ENCODE results near the gene GSG1L.

The GSG1L gene

DNA sequence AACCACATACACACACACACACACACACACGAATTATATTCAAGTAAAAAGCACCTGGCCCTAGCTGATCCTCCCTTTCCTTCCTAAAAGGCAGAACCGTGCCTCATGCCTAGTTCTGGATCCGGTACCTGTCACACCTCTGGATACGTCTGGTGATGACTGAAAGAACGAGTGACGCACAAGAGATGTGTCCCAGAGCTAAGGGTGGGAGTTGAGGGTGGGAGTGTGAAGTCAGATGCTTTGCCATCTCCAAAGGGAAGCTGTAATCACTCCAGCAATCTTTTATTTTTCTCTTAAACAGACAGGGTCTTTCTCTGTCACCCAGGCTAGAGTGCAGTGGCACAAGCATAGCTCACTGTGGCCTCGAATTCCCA, 26.5 kb upstream of the GSG1L start:
- Histone ChIP-seq H3K27ac (replicated peaks) (no peak overlapping the region), H3K4me3 (replicated peaks; ENCODE audit: insufficient read depth, low read length) (no peak overlapping the region), H3K27me3 (ENCODE audit: insufficient read depth, poor library complexity, severe bottlenecking) (no peaks in the 10 kb centered on the region)
- TF ChIP-seq, protein P1, sequence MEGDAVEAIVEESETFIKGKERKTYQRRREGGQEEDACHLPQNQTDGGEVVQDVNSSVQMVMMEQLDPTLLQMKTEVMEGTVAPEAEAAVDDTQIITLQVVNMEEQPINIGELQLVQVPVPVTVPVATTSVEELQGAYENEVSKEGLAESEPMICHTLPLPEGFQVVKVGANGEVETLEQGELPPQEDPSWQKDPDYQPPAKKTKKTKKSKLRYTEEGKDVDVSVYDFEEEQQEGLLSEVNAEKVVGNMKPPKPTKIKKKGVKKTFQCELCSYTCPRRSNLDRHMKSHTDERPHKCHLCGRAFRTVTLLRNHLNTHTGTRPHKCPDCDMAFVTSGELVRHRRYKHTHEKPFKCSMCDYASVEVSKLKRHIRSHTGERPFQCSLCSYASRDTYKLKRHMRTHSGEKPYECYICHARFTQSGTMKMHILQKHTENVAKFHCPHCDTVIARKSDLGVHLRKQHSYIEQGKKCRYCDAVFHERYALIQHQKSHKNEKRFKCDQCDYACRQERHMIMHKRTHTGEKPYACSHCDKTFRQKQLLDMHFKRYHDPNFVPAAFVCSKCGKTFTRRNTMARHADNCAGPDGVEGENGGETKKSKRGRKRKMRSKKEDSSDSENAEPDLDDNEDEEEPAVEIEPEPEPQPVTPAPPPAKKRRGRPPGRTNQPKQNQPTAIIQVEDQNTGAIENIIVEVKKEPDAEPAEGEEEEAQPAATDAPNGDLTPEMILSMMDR (IDR thresholded peaks at IDR 0.05; ENCODE audit: insufficient read depth, low read length) = no peak
- TF ChIP-seq, protein P2, sequence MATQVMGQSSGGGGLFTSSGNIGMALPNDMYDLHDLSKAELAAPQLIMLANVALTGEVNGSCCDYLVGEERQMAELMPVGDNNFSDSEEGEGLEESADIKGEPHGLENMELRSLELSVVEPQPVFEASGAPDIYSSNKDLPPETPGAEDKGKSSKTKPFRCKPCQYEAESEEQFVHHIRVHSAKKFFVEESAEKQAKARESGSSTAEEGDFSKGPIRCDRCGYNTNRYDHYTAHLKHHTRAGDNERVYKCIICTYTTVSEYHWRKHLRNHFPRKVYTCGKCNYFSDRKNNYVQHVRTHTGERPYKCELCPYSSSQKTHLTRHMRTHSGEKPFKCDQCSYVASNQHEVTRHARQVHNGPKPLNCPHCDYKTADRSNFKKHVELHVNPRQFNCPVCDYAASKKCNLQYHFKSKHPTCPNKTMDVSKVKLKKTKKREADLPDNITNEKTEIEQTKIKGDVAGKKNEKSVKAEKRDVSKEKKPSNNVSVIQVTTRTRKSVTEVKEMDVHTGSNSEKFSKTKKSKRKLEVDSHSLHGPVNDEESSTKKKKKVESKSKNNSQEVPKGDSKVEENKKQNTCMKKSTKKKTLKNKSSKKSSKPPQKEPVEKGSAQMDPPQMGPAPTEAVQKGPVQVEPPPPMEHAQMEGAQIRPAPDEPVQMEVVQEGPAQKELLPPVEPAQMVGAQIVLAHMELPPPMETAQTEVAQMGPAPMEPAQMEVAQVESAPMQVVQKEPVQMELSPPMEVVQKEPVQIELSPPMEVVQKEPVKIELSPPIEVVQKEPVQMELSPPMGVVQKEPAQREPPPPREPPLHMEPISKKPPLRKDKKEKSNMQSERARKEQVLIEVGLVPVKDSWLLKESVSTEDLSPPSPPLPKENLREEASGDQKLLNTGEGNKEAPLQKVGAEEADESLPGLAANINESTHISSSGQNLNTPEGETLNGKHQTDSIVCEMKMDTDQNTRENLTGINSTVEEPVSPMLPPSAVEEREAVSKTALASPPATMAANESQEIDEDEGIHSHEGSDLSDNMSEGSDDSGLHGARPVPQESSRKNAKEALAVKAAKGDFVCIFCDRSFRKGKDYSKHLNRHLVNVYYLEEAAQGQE (IDR thresholded peaks at IDR 0.05; ENCODE audit: insufficient replicate concordance, low read depth) = no peak
- TF ChIP-seq SPI1 (IDR thresholded peaks at IDR 0.05; ENCODE audit: borderline replicate concordance, low read depth) = no peak
- no peak for TF ChIP-seq POLR2AphosphoS5 (IDR thresholded peaks at IDR 0.05; ENCODE audit: low read depth)
- TF ChIP-seq GABPA (IDR thresholded peaks at IDR 0.05; ENCODE audit: low read depth) = no peak
- DNase-seq (ENCODE audit: low read depth in 1 of 2, low spot score in 1 of 2) = no peak

DNA sequence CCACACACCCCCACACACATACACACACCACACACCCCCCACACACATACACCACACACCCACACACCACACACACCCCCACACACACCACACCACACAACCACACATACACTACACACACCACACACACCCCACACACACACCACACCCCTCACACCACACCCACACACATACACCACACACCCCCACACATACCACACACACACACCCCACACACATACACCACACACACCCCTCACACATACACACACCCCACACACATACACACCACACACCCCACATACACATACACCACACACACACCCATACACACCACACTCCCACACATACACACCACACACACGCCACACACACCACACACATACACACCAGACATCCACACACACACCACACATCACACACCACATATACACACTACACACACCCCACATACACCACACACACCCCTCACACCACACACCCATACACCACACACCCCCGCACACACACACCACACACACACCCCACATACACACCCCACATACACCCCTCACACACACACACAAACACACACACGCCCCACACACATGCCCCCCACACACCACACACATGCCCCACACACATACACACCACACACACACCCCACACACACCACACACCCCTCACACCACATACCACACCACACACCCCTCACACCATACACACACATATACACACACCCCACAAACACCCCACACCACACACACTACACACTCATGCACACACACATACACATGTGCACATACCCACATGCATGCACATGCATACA, 25.9 kb upstream of the GSG1L start:
- TF ChIP-seq, protein P1 (IDR thresholded peaks at IDR 0.05; ENCODE audit: insufficient read depth, low read length) = no peak
- TF ChIP-seq POLR2AphosphoS5 (IDR thresholded peaks at IDR 0.05; ENCODE audit: low read depth) = no peak

DNA sequence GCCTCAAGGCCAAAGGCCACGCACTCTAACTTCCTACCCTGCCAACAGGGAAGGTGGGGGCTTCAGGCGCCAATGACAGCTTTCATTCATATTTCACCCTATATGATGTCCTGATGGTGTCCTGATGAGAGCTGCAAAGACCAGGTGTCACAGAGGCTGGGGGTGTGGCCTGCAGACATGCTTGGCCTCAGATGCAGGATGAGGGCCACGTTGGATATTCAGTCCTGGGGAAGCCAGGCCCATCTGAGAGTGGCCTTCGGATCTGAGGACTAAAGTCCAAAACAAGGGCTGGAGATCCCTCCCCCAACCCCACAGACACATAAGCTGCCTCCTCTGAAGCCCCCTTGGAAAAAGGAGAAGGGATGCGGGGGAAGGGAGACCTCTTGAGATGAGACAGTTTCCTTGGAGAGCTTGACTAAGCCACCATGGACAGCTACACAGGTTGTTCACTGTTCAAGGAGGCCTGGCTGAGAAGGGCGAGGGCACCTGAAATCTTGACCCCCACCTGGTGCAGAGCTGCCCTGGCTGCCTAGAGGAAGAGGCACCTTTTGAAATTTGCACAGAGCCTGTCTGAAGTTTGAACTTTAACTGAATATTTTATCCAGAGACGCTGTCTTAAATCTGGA, 24.3 kb upstream of the GSG1L start:
- DNase-seq (ENCODE audit: low read depth in 1 of 2, low spot score in 1 of 2) = no peak
- no peak overlapping the region for H3K4me3 ChIP-seq (replicated peaks; ENCODE audit: insufficient read depth, low read length)
- H3K27me3 ChIP-seq (ENCODE audit: insufficient read depth, poor library complexity, severe bottlenecking) = no peaks in the 10 kb centered on the region
- no peak for TF ChIP-seq POLR2AphosphoS5 (IDR thresholded peaks at IDR 0.05; ENCODE audit: low read depth)
- TF ChIP-seq GABPA (IDR thresholded peaks at IDR 0.05; ENCODE audit: low read depth) = no peak
- TF ChIP-seq, protein P2 (IDR thresholded peaks at IDR 0.05; ENCODE audit: insufficient replicate concordance, low read depth) = peak; percentile 88
- TF ChIP-seq, protein P1 (IDR thresholded peaks at IDR 0.05; ENCODE audit: insufficient read depth, low read length) = no peak
- no peak for TF ChIP-seq SPI1 (IDR thresholded peaks at IDR 0.05; ENCODE audit: borderline replicate concordance, low read depth)
- H3K27ac ChIP-seq (replicated peaks) = no peak overlapping the region

More for the DNA sequence above, 25.9 kb upstream of the GSG1L start:
- H3K27me3 ChIP-seq (ENCODE audit: insufficient read depth, poor library complexity, severe bottlenecking) = no peaks in the 10 kb centered on the region
- no peak for DNase-seq (ENCODE audit: low read depth in 1 of 2, low spot score in 1 of 2)
- H3K4me3 ChIP-seq (replicated peaks; ENCODE audit: insufficient read depth, low read length) = no peak overlapping the region
- H3K27ac ChIP-seq (replicated peaks) = no peak overlapping the region

Data from HL-60 (cell line).